Keratinocyte (primary cell): Measurements from ENCODE around the gene CRIM1.

Source experiments
- EZH2 ChIP-seq: IDR thresholded peaks from one replicate; pipeline ENCODE4 v1.6.1; 2012; ENCODE audit warnings: inconsistent platforms, mild to moderate bottlenecking, low read length, moderate library complexity
- TF ChIP-seq, protein P1 (sequence below), 3 experiments: IDR thresholded peaks in 1 of 3; conservative IDR thresholded peaks in 1 of 3; optimal IDR thresholded peaks in 1 of 3; 2 replicates in 2 of 3; 3 replicates in 1 of 3; pipeline versions ENCODE3 to v1.5.1; 2011; ENCODE audit warnings: low read length in 3 of 3, mild to moderate bottlenecking in 3 of 3, moderate library complexity in 2 of 3, control low read depth in 1 of 3, inconsistent platforms in 1 of 3; ENCODE audit not compliant: insufficient read depth in 2 of 3; ENCODE audit errors: extremely low read depth in 1 of 3

DNA sequence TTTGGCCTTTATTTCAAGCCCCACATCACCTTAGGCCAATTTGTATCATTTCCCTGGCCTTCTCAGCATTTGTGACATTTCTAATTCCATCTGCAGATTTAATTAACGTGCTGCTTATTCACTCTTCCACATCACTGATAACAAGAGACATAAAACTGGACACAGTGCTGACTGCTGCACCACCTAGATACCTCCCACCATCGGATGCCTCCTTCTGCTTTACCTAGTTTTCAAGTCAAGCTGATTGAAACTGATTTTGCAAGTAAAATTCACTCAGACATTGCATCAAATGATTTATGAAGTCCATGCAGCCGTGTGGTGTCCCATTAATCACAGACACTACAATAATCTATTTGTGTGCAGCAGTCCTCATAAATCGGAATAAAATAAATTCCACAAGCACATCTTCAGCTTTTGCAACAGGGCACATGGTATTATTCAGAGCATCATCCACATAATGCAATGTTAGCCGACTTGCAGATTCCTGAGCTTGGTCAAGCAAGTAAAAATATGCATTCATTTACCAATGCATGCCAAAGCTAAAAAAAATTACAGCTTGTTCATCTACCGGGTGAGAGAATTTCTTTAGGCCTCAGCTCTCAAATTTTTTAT, 15.9 kb upstream of the CRIM1 start:
- no peak for TF ChIP-seq EZH2
- TF ChIP-seq, protein P1, sequence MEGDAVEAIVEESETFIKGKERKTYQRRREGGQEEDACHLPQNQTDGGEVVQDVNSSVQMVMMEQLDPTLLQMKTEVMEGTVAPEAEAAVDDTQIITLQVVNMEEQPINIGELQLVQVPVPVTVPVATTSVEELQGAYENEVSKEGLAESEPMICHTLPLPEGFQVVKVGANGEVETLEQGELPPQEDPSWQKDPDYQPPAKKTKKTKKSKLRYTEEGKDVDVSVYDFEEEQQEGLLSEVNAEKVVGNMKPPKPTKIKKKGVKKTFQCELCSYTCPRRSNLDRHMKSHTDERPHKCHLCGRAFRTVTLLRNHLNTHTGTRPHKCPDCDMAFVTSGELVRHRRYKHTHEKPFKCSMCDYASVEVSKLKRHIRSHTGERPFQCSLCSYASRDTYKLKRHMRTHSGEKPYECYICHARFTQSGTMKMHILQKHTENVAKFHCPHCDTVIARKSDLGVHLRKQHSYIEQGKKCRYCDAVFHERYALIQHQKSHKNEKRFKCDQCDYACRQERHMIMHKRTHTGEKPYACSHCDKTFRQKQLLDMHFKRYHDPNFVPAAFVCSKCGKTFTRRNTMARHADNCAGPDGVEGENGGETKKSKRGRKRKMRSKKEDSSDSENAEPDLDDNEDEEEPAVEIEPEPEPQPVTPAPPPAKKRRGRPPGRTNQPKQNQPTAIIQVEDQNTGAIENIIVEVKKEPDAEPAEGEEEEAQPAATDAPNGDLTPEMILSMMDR (optimal IDR thresholded peaks at IDR 0.05 in 1 of 3, IDR thresholded peaks at IDR 0.05 in 1 of 3, conservative IDR thresholded peaks at IDR 0.05 in 1 of 3; ENCODE audit: extremely low read depth in 1 of 3, insufficient read depth in 2 of 3, low read length in 3 of 3) = no peak
